GM21515 (cell line): ENCODE data around the gene AFF3.

Experiments used
- ATAC-seq: cut with Tn5 transposase; IDR thresholded peaks from one replicate; pipeline ENCODE4 v1.9.1; 2021; ENCODE audit not compliant: unreplicated experiment

AFF3 gene

GRCh38 chr2:99863903-99864270 lies 278.5 kb downstream of the AFF3 start:
- ATAC-seq, result no peak

GRCh38 chr2:99863236-99863902 lies 279.0 kb downstream of the AFF3 start:
- ATAC-seq, result no peak

- ATAC-seq, result no peak
Measured at GRCh38 chr2:99862566-99862965, 279.8 kb downstream of the AFF3 start.

DNA sequence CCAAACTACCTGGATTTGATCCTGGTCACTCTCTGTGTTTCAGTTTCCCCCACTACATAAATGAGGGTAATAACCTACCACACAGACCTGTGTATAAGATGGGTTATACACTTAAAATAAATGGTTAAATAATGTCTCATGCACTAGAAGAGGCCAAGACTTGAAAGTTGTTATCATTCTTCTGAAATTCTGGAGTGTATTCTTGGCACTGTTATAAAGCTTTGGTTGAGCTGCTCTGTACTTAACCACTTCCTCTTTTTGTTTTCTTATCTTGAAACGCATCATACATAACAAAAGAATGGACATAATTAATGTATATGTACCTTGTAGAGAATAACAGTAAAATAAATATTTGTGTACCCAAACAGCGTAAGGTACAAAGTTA lies 281.0 kb downstream of the AFF3 start:
- no peak for ATAC-seq

GRCh38 chr2:99860720-99861375 lies 281.5 kb downstream of the AFF3 start:
- no peak for ATAC-seq

DNA sequence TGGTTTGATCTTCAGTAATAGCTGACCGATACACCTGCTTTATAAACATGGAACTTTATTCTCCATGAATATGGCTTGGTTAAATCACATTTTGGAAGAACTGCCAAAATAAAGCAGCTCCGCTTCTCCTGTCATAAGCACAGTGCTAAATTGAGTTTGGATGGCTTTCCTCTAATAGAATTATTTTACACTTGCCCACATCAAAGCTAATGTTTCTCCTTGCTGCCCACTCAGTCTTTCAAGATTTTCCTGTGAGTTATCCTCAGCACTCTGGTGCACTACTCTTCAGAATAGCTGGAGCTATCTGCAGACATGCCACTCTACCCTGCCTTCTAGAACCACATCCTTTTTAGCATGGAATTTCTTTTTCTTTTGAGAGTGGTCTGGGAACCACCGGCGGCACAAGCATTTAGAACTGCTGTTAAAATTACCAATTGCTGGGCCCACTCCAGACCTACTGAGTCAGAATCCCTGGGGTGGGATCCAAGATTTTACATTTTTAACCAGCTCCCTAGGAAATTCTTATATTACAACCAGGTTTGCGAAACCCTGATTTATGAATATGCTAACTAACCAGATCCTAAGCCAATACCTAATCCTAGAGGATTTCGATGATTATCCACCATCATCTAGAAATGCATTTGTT lies 283.3 kb downstream of the AFF3 start:
- no peak for ATAC-seq

GRCh38 chr2:99857867-99858444 lies 284.4 kb downstream of the AFF3 start:
- no peak for ATAC-seq

DNA sequence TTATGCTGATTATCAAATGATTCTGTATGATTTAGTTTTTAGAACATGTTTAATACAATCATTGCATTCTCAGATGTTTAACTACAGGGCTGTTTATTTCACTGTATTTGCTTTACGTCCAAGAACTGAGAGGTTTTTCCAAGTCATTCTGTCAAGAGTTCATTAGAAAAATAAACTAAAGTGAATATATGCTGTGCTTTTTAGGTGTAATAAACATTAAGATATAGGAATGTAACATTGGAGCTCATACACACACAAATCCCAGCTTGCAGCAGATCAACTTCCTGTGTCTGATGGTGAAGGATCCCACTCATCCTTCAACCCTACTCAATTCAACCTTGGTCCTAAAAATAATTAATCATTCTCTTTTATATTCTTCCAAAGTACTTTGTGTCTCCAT lies 285.0 kb downstream of the AFF3 start:
- no peak for ATAC-seq

DNA sequence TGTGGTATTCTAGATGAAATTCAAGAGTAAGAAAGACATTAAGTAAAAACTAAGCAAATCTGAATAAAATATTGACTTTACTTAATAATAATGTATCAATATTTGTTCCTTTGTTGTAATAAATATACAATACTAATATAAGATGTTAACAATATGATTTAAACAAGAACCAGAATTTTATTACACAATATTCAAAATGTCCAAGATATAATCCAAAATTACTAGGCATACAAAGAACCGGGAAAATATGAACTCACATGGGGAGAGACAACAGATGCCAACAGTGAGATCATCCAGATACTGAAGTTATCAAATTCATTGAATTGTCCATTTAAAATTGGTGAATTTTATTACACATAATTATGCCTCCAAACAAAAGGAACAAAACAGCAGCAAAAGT lies 286.3 kb downstream of the AFF3 start:
- ATAC-seq, result no peak

DNA sequence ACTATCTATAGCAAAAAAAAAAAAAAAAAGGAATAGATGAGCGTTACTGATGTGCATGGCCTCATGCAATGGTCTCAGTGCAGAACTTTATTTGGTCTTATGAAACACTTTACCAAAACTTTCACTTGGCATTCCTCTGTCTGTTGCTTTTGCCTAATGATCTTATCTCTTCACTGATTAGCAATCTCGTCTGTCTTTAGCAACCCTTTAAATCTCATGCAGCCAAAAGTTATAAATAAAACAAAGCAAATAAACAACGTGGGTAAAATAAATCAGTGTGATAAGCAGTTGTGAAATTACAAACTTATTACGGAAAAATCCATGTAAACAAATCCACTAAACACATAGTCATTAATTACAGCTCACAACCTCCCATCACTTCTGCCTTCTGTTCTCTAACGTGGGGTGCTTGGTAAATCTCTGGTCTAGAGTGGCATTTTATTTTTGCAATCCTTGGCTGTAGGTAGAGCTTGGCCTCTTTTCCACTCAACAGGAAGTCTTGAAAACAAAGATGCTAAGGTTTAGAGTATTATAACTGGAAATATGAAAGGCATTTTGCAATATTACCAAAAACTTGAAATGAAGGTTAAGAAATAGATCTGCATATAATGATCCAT lies 288.0 kb downstream of the AFF3 start:
- no peak for ATAC-seq

DNA sequence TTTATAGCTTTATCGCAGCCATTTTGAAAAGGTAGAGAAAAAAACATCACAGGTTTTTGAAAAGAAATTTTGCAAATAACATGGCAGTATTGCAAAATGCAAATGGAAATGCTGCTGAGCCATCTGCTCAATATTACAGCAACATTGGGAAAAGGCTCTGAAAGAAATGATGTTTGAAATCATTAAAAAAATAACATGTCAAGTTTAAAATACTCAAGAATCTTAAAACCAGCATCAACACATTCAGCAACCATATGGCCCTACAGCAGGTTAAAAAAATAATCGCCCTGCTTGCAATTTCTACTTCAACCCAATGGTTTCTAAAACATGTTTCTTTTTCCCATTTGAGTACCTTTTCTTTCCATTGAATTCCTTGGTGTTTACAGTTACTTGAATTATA lies 289.4 kb downstream of the AFF3 start:
- no peak for ATAC-seq

GRCh38 chr2:99852376-99852934 lies 289.9 kb downstream of the AFF3 start:
- no peak for ATAC-seq

DNA sequence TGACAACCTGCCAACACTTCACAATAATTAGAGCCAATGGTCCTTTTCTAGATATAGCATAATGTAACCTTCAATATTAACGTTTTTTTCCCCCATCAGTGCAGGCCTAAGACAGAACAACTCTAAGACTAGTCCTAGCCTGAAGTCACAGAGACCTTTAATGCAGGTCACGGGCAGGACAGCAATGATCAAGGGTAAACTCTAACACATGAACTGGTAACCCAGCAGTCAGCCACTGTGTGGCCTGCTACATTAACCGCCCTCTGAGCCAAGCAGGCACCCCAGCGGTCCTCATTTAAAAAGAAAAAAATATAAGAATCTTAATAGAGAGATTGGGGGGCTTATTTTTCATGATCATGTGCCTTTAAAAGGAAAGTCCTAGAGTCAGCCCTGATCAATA lies 290.6 kb downstream of the AFF3 start:
- no peak for ATAC-seq

GRCh38 chr2:99851089-99851488 lies 291.3 kb downstream of the AFF3 start:
- no peak for ATAC-seq

GRCh38 chr2:99850084-99850710 lies 292.2 kb downstream of the AFF3 start:
- no peak for ATAC-seq

DNA sequence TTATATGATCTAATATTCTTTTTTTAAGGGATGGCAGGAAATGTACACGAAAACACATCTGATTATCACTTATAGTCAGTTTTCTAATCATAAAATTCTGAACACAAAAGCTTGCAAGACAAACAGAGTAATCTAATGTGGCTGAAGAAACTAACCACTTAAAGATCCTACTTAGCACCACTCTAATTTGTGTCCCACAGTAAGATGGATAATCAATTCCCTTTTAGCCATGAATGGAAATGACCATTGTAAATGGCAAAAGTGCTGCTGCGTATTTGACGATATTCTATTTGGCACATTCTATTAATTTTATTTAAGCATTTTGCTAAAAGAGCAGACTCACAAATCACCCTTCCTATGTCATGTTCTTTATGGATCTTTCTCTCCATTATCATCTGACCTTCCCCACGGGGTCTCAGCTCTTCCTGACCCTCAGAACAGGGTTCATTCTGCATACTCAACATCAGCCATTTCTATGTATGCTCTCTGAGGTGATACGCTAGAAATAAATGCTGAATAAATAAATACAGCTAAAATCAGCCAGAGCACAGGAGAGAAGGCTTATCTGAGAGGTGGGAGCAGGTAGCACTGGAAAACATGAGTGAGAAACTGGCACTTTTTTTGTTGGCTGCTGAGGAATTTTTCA lies 295.8 kb downstream of the AFF3 start:
- ATAC-seq, result no peak

DNA sequence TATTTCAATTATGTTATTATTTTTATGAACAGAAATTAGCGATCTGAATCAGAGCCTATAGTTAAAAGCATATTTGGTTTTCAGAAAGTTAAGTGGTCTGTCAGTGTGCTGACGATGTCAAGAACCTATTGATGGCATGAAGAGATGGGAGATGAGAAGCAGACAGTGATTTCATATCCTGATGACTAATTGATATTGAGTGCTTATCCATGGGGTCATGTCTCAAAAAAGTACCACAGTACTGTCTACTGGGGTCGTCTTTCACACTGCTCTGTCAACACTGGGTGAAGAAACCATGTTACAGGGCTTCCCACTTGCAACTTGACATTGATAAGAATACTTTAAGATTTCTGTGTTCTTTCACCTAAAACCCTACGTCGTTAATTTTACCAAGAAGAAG lies 297.1 kb downstream of the AFF3 start:
- ATAC-seq, result no peak

DNA sequence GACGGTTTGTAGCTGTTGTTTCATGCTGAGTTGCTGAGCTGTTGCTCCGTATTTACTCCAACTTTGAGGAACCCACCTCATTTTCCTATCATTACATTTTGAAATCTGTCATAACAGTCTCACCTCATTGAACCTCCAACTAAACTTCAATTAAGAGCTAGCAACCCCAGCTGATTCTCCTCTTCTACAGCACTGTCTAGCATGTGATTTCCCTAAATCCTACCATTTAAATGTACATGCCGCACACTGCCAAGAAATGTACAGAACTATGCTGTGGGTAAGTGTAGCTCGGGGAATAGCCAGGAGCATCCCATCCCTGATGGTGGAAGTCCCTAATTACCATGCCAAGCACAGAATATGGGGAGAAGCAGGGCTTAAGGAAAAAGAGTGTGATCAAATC lies 299.9 kb downstream of the AFF3 start:
- no peak for ATAC-seq

- ATAC-seq, result no peak
Measured at GRCh38 chr2:99841749-99842148, 300.6 kb downstream of the AFF3 start.

DNA sequence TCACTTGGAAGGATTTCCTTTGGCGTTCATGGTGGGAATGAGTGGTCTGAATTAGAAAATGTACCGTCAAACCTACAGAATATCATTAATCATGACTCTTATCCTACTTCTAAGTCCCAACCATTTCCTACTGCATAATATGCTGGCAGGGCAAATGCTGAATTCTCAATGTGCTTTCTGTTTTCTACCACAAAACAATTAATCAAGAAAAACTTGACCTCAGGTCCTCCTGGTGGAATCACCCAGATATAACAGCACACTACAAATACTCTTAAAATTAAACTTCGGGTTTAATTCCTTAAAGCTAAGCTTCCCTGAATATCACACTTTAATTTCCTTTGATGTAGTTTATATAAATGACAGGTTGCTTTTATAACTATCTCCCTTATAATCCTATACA lies 301.6 kb downstream of the AFF3 start:
- ATAC-seq, result no peak
